ENCODE results near the gene FAM222A.

DNA sequence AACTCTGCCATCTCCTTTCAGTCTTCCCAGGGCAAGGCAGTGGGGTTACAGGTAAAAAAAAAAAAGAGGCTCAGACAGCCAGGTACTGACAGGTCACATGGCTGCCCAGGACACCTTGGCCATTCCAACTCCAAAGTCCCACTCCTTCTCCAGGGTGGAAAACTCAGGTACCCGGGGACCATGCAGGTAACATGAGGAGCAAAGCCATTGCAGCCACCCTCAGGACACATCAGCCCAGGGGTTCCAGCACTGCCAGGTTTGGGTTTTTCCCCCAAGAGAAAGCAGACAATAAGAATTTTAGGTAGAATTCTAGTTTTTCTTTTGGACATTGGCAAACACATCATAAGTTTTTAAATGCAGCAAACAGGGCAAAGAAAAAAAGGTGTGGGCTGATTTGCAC, 15.3 kb downstream of the FAM222A start:
- TF ChIP-seq, protein P1, sequence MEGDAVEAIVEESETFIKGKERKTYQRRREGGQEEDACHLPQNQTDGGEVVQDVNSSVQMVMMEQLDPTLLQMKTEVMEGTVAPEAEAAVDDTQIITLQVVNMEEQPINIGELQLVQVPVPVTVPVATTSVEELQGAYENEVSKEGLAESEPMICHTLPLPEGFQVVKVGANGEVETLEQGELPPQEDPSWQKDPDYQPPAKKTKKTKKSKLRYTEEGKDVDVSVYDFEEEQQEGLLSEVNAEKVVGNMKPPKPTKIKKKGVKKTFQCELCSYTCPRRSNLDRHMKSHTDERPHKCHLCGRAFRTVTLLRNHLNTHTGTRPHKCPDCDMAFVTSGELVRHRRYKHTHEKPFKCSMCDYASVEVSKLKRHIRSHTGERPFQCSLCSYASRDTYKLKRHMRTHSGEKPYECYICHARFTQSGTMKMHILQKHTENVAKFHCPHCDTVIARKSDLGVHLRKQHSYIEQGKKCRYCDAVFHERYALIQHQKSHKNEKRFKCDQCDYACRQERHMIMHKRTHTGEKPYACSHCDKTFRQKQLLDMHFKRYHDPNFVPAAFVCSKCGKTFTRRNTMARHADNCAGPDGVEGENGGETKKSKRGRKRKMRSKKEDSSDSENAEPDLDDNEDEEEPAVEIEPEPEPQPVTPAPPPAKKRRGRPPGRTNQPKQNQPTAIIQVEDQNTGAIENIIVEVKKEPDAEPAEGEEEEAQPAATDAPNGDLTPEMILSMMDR (conservative IDR thresholded peaks at IDR 0.05; ENCODE audit: low read depth, low read length) = no peak
- TF ChIP-seq MAZ (IDR thresholded peaks at IDR 0.05; ENCODE audit: borderline replicate concordance, low read depth, low read length) = no peak
